ENCODE measurements around the gene AEBP2.

Gene AEBP2

DNA sequence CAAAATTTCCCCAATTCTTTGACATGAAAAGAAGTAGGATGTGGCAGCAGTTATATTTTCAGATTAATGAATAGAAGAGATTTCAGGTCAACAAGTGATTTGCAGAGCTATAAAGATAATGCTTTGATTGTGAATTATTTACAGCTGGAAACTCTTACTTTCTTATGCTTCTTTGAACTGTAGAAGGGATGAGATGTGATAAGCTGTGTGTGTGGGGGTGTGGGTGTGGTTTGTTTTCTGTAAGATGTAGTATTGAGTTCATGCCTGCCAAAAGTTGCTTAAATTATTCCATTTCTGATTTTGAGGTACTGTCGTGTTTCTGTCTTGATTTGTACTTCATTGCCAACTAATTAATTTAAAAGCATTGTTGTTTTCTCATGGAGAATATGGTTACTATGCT lies 22.7 kb downstream of the AEBP2 start:
- peaks cover 57% of the 10 kb centered on the region for H3K79me2 ChIP-seq (ENCODE audit: low read length)
- H3K9ac ChIP-seq (ENCODE audit: low read length), result no peak overlapping the region
- H3K27me3 ChIP-seq (replicated peaks; ENCODE audit: insufficient read depth, low read length), result no peaks in the 10 kb centered on the region
- H4K20me1 ChIP-seq (ENCODE audit: insufficient read depth, low read length), result no peaks in the 10 kb centered on the region
- H3K9me2 ChIP-seq (replicated peaks; ENCODE audit: insufficient read depth, low read length), result no peaks in the 10 kb centered on the region
- no peaks in the 10 kb centered on the region for H3K9me3 ChIP-seq (replicated peaks; ENCODE audit: insufficient read depth, low read length)
- H3K36me3 ChIP-seq (replicated peaks; ENCODE audit: insufficient read depth, low read length), result no peaks in the 10 kb centered on the region; the same call in 1 of the 2 replicates
- H3K4me2 ChIP-seq (ENCODE audit: low read depth, low read length), result no peak overlapping the region
- DNase-seq, result no peak
- H3K27ac ChIP-seq (ENCODE audit: low read length), result no peak overlapping the region
- H3K4me3 ChIP-seq (ENCODE audit: low read length), result no peak overlapping the region
- H3F3A ChIP-seq (ENCODE audit: insufficient read depth, low read length), result no peaks in the 10 kb centered on the region
- no peak overlapping the region for H2AFZ ChIP-seq (ENCODE audit: low read length)
- H3K4me1 ChIP-seq (ENCODE audit: low read length), result no peaks in the 10 kb centered on the region
- no peak for TF ChIP-seq EZH2 (optimal IDR thresholded peaks at IDR 0.05; ENCODE audit: low read depth, low read length)
- TF ChIP-seq EZH2phosphoT487 (IDR thresholded peaks at IDR 0.05; ENCODE audit: low read length), result no peak
- TF ChIP-seq, protein P1, sequence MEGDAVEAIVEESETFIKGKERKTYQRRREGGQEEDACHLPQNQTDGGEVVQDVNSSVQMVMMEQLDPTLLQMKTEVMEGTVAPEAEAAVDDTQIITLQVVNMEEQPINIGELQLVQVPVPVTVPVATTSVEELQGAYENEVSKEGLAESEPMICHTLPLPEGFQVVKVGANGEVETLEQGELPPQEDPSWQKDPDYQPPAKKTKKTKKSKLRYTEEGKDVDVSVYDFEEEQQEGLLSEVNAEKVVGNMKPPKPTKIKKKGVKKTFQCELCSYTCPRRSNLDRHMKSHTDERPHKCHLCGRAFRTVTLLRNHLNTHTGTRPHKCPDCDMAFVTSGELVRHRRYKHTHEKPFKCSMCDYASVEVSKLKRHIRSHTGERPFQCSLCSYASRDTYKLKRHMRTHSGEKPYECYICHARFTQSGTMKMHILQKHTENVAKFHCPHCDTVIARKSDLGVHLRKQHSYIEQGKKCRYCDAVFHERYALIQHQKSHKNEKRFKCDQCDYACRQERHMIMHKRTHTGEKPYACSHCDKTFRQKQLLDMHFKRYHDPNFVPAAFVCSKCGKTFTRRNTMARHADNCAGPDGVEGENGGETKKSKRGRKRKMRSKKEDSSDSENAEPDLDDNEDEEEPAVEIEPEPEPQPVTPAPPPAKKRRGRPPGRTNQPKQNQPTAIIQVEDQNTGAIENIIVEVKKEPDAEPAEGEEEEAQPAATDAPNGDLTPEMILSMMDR (IDR thresholded peaks at IDR 0.05; ENCODE audit: low read length), result no peak

GRCh38 chr12:19462406-19462805 lies 23.1 kb downstream of the AEBP2 start:
- Histone ChIP-seq H3K4me3 (ENCODE audit: low read length) (no peak overlapping the region), H3K79me2 (ENCODE audit: low read length) (peaks cover 53% of the 10 kb centered on the region), H4K20me1 (ENCODE audit: insufficient read depth, low read length) (no peaks in the 10 kb centered on the region), H3F3A (ENCODE audit: insufficient read depth, low read length) (no peaks in the 10 kb centered on the region), H3K36me3 (replicated peaks; ENCODE audit: insufficient read depth, low read length) (no peaks in the 10 kb centered on the region; the same call in 1 of the 2 replicates), H3K27ac (ENCODE audit: low read length) (no peak overlapping the region), H3K4me1 (ENCODE audit: low read length) (no peaks in the 10 kb centered on the region), H3K9me3 (replicated peaks; ENCODE audit: insufficient read depth, low read length) (no peaks in the 10 kb centered on the region), H3K9ac (ENCODE audit: low read length) (no peak overlapping the region), H3K4me2 (ENCODE audit: low read depth, low read length) (no peak overlapping the region), H3K27me3 (replicated peaks; ENCODE audit: insufficient read depth, low read length) (no peaks in the 10 kb centered on the region), H3K9me2 (replicated peaks; ENCODE audit: insufficient read depth, low read length) (no peaks in the 10 kb centered on the region), H2AFZ (ENCODE audit: low read length) (no peak overlapping the region)
- TF ChIP-seq, protein P1 (IDR thresholded peaks at IDR 0.05; ENCODE audit: low read length), result no peak
- TF ChIP-seq EZH2 (optimal IDR thresholded peaks at IDR 0.05; ENCODE audit: low read depth, low read length) (no peak), EZH2phosphoT487 (IDR thresholded peaks at IDR 0.05; ENCODE audit: low read length) (no peak)
- no peak for DNase-seq

DNA sequence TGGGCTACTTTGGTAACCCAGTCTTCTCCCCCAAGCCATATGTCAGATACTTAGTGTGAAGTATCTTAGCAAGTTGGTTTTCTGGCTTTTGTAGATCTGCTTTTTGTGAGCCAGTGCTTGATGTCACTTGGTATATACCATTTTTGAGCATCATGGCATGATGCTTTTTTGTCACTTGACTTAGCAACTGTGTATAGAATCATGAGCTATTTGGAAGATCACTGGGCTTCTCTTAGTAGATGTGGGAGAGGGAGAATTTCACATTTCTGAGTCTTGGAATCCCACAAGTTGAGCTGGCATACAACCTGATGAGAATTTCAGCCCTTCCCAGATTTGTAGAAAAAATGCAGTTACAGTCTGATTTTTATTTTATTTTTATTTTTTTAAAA lies 24.9 kb downstream of the AEBP2 start:
- no peaks in the 10 kb centered on the region; the same call in 1 of the 2 replicates for H3K36me3 ChIP-seq (replicated peaks; ENCODE audit: insufficient read depth, low read length)
- no peaks in the 10 kb centered on the region for H4K20me1 ChIP-seq (ENCODE audit: insufficient read depth, low read length)
- peaks cover 37% of the 10 kb centered on the region for H3K79me2 ChIP-seq (ENCODE audit: low read length)
- H3K9me3 ChIP-seq (replicated peaks; ENCODE audit: insufficient read depth, low read length), result no peaks in the 10 kb centered on the region
- no peak overlapping the region for H3K27ac ChIP-seq (ENCODE audit: low read length)
- no peaks in the 10 kb centered on the region for H3K9me2 ChIP-seq (replicated peaks; ENCODE audit: insufficient read depth, low read length)
- H3K4me2 ChIP-seq (ENCODE audit: low read depth, low read length), result no peak overlapping the region
- no peaks in the 10 kb centered on the region for H3K4me1 ChIP-seq (ENCODE audit: low read length)
- no peak for DNase-seq
- no peak overlapping the region for H3K9ac ChIP-seq (ENCODE audit: low read length)
- no peaks in the 10 kb centered on the region for H3F3A ChIP-seq (ENCODE audit: insufficient read depth, low read length)
- TF ChIP-seq, protein P1 (IDR thresholded peaks at IDR 0.05; ENCODE audit: low read length), result no peak
- no peak for TF ChIP-seq EZH2 (optimal IDR thresholded peaks at IDR 0.05; ENCODE audit: low read depth, low read length)
- TF ChIP-seq EZH2phosphoT487 (IDR thresholded peaks at IDR 0.05; ENCODE audit: low read length), result no peak
- no peak overlapping the region for H2AFZ ChIP-seq (ENCODE audit: low read length)
- no peak overlapping the region for H3K4me3 ChIP-seq (ENCODE audit: low read length)
- H3K27me3 ChIP-seq (replicated peaks; ENCODE audit: insufficient read depth, low read length), result no peaks in the 10 kb centered on the region
